ENCODE results near the gene PDE4B.

Gene PDE4B

DNA sequence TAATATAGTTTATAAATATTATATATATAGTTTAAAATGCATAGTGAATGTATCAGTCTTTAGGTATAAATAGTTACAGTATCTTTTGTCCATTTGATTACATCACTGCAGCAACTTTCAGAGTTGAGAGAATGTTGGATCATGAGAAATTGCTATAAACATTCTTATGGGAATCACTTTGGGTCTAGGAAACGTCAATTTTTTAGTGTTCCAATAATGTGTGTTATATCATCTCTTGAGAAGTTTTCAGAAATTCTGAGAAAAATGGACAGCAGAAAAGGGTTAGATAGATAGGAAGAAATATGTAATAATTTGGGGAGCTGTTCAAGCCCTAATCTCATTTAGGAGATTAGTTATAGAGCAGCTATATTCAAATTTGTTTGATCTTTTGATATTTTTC is 556.1 kb downstream of the PDE4B start:
- no peak for DNase-seq

DNA sequence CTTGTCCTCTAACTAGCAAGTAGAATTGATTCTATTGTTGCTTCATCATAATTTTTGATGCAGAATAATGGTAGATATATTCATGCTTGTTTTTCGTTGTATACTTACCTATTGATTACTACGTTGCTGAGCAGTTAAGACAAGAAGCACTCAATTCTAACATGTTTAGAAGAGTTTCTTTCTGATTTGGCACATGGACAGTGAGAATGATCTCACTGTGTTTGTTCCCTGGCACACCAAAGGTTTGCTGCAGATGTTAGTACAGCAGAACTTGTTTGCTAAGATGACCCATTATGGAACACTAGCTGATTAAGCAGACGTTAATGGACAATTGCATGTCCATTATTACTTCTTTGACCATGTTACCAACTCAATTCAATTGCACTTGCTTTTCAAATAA is 556.5 kb downstream of the PDE4B start:
- DNase-seq: no peak

GRCh38 chr1:66350001-66350547 is 557.4 kb downstream of the PDE4B start:
- peak; percentile 88 for DNase-seq

DNA sequence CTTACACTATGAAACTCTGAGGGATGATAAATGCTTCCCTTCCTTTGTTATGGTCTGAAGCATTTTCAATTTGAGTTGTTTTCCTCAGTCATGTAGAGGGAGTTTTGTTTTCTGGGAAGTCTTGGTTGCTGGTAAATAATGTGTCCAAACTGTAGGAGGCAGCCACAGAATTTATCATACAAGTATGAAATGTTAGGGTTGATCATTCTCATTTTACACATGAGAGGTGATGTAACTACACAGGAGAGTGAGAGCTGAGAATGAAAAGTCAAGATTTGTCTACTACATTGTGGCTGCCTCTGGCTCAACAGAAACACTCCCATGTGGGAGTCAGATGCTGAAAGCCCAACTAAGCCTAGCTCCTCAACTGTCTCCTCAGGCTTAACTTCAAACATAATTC is 558.8 kb downstream of the PDE4B start:
- DNase-seq: peak; percentile 82

GRCh38 chr1:66351913-66352312 is 559.2 kb downstream of the PDE4B start:
- DNase-seq: peak; percentile 36

DNA sequence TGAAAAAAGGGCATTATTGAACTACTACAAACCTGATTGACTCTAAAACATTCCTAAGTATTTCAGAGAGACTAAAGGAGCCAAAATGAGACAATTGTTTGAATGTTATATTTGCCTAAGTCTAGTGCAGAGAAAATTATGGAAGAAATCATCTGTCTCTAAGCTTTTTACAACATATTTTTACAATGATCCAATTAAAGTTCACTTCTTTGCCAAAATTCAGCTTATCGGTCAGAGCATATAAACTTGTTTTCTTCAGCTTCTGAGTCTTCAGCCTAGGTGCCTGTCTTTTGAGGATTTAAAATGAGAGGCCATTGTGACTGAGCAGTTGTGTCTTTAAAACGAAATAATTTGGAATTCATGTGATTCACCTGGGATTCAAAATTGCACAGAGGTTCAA is 560.1 kb downstream of the PDE4B start:
- no peak for DNase-seq

DNA sequence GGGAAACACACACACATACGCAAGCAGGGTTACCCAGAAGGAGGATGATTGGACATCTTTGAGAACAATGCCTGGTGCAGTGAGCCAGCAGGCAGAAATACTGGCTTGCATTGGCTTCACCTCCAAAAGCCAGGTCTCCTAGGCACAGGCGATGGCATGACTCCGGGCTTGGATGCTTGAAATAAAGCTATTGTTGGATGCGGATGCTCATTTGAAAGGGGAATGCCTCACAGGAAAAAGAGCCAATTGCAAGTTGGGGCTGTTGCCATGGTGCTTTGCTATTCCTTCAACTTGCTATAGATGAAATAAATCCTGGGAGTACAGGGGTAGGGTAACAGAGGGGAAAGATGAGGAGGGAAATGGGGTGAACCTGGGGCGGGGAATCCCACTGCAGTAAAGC is 560.6 kb downstream of the PDE4B start:
- no peak for DNase-seq

DNA sequence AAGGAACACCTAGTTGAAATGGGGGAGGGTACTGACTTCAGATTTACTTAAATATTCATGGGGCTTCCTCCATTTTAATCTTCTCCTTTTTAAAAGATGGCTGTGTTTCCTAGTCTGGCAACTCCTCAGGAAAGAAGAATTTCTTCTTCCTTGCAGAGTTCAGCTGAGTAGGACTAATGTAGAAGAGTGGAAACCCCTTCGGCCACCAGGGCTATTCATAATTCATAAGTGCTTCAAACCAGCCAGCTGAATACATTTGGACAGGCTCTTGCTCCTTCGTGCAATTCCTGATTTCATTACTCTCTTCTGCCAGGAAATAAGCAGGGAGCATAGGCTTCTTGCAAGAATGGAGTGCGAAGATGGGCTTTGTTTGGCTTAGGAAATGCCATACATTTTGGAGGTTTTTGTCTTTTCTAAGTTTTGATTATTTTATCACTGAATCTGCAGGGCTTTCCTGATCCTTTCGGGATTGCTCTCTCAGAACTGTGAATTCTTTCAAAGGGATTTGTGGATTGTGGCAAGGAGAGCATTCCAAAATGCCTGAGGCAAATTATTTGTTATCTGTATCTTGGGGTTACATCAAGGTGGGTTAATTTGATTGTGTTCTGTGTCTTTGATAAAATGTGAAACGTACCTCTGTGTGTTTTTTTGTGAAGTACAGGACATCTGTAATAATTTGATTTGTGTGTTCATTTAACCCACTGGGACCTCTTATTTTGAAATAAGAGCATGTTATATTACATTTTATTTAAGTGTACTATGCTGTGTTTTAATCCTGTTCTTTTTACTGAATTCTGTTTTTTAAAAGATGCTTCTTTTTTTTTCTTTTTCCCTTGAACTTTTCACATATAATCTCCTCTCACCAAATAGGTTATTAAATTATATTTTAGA is 561.9 kb downstream of the PDE4B start:
- no peak for DNase-seq

DNA sequence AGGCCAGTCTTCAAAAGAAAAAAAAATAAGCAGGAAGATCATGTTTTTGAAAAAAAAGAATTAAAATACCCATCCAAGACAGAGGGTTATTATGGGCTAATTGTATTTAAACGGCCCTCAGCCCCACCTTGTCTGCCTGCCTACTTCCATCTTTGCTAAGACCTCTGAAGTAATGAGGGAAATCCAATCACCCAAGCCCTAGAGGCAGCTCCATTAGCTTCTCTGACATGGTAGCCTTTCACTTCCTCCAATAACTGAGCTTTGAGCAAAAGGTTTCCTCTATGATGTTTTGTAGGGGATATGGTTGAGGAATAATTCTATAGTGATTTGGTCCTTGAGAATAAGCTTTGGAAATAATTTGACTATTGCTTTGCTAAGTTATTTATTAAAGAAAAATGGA is 563.1 kb downstream of the PDE4B start:
- DNase-seq: peak; percentile 59

DNA sequence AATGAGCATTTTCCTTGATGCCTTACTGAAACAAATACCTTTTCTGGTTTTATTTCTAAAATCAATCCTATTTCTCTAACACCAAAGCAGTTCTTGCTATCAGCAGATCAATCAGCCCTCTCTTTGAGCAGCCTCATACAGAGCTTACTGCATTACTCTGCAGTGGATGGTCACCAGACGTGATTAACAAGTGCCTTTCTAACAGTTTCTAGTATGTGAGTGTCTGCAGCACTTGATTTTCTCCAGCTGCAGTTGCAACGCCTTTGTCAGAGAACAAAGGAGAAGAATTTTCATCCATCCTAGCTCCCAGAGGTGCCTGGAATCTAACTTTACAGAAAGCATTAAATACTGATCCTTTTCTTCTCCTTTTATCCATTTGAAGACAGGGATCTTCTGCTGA is 563.9 kb downstream of the PDE4B start:
- no peak for DNase-seq

GRCh38 chr1:66357021-66357420 is 564.3 kb downstream of the PDE4B start:
- no peak for DNase-seq

- DNase-seq: no peak
These were observed 564.9 kb downstream of the PDE4B start for GRCh38 chr1:66357478-66358197.

GRCh38 chr1:66359269-66359668 is 566.6 kb downstream of the PDE4B start:
- peak; percentile 44 for DNase-seq

DNA sequence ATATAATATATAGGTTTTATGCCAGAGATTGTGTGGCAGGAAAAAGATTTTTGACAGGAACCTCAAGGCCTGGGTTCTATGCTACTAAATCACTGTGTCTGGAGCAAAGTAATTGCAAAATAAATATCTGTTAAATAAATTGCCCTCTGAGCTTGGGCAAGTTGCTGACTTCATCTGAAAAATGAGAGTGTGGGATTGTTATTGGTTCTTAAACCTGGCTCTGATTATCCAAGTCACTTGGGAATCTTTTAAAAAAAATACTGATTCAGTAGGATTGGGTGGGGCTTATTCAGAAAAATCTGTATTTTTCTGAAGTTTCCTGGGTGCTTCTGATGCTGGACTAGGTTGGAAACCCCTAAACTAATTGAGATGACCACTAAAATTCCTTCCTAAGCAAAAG is 567.1 kb downstream of the PDE4B start:
- DNase-seq: no peak

GRCh38 chr1:66360285-66360724 is 567.6 kb downstream of the PDE4B start:
- DNase-seq: no peak

- no peak for DNase-seq
These were observed 572.1 kb downstream of the PDE4B start for GRCh38 chr1:66364578-66365391.

- DNase-seq: no peak
These were observed 572.9 kb downstream of the PDE4B start for GRCh38 chr1:66365635-66366034.

- DNase-seq: no peak
These were observed 573.9 kb downstream of the PDE4B start for GRCh38 chr1:66366634-66367033.

DNA sequence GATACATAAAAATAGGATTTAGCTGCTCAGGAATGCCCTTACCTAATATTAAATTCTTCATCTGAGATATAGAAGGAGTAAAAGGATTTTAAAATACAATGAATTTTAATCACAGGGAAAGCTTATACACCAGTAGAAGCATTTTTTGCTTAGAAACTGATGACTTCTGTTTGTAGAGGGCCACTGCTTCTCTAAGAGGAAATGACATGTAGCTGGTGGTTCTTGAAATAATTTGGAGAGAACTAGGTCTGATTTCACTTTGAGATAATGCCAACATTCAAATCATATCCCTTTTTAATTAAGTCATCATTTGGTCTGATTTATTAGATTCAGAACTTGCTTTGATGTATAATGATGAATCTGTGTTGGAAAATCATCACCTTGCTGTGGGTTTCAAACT is 574.7 kb downstream of the PDE4B start:
- no peak for DNase-seq

- no peak for DNase-seq
These were observed 575.6 kb downstream of the PDE4B start for GRCh38 chr1:66368261-66368660.

DNA sequence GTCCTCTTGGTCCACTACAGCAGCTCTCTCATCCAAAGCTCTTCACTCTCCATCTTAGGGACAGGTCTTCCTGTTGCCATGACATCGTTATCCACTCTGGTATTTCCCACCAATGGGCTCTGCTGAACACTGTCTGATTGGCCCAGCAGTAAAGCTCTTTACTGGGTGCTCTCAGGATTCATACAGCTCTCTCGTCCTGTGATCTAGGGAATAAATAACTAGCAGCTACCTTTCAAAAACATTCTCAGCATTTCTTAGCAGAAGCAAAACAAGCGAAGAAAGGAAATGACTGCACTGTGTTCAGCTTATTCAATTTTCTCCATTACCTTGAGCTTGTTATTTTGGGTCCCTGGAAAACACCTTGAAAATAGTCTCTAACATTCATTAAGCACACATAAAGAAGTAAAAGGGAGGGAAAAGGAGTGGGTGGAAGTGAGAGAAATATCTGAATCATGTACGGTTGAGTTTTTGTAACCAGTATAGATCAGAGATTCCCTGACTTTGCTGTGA is 577.8 kb downstream of the PDE4B start:
- peak; percentile 74 for DNase-seq

- peak; percentile 68 for DNase-seq
These were observed 578.7 kb downstream of the PDE4B start for GRCh38 chr1:66371233-66372005.

Measured in inflammatory macrophage treated with lipopolysaccharide for 4 hours (primary cell).